Neural progenitor cell (in vitro differentiated cells): ENCODE data around the gene TRAPPC2. TPM values are rescaled to one million over a fixed set of nuclear protein-coding genes. Genes with fewer than 3 reads are reported as not detected.

Experiments
- DNase-seq: peaks from one replicate; pipeline ENCODE4 v3.0.0-alpha.2; 2016; ENCODE audit warnings: low spot score
- H2AFZ ChIP-seq: fragments of 200-600 bp; sonication (generic); replicated peaks from 2 replicates; pipeline ENCODE4 v1.6.1; 2016; ENCODE audit warnings: antibody characterized with exemption
- H3F3A ChIP-seq: fragments of 200-600 bp; sonication (generic); 2 replicates; pipeline ENCODE4 v1.6.1; 2016; ENCODE audit warnings: antibody characterized with exemption, low read depth
- H3K27ac ChIP-seq: fragments of 200-600 bp; sonication (generic); 2 replicates; pipeline ENCODE4 v1.5.1; 2016; ENCODE audit warnings: mild to moderate bottlenecking
- H3K27me3 ChIP-seq: fragments of 200-600 bp; sonication (generic); 2 replicates; pipeline ENCODE4 v1.6.1; 2016; ENCODE audit warnings: mild to moderate bottlenecking, moderate library complexity
- H3K36me3 ChIP-seq: fragments of 200-600 bp; sonication (generic); 2 replicates; pipeline ENCODE4 v1.5.1; 2016
- H3K4me1 ChIP-seq: fragments of 200-600 bp; sonication (generic); 2 replicates; pipeline ENCODE4 v1.6.1; 2016; ENCODE audit warnings: mixed run types
- H3K4me2 ChIP-seq: fragments of 200-600 bp; sonication (generic); 2 replicates; pipeline ENCODE4 v1.6.1; 2016
- H3K4me3 ChIP-seq: fragments of 200-600 bp; sonication (generic); 2 replicates; pipeline ENCODE4 v1.5.1; 2016
- H3K79me2 ChIP-seq: fragments of 200-600 bp; sonication (generic); 2 replicates; pipeline ENCODE4 v1.6.1; 2016; ENCODE audit warnings: low read depth
- H3K9ac ChIP-seq: fragments of 200-600 bp; sonication (generic); 2 replicates; pipeline ENCODE4 v1.6.1; 2016
- H3K9me3 ChIP-seq: fragments of 200-600 bp; sonication (generic); 2 replicates; pipeline ENCODE4 v1.5.1; 2016; ENCODE audit warnings: low read depth
- H4K20me1 ChIP-seq: fragments of 200-600 bp; sonication (generic); 2 replicates; pipeline ENCODE4 v1.6.1; 2016; ENCODE audit warnings: low read depth
- H3K27ac Mint-ChIP-seq: 3 replicates; pipeline ENCODE4 v1.8.0; 2021; ENCODE audit warnings: mixed read lengths
- H3K27me3 Mint-ChIP-seq: 2 replicates; pipeline ENCODE4 v1.8.0; 2022; ENCODE audit warnings: low read depth, mild to moderate bottlenecking, inconsistent platforms, moderate library complexity, mixed read lengths; ENCODE audit not compliant: insufficient read depth
- H3K36me3 Mint-ChIP-seq: 3 replicates; pipeline ENCODE4 v1.8.0; 2021; ENCODE audit warnings: mixed read lengths
- H3K4me1 Mint-ChIP-seq: 3 replicates; pipeline ENCODE4 v1.8.0; 2021; ENCODE audit warnings: mixed read lengths
- H3K4me3 Mint-ChIP-seq: 3 replicates; pipeline ENCODE4 v1.8.0; 2021; ENCODE audit warnings: mild to moderate bottlenecking, moderate library complexity, mixed read lengths
- H3K9me3 Mint-ChIP-seq: 3 replicates; pipeline ENCODE4 v1.8.0; 2020; ENCODE audit warnings: mixed read lengths
- CTCF ChIP-seq: fragments of 200-600 bp; sonication (generic); IDR thresholded peaks from 2 replicates; pipeline ENCODE4 v1.5.1; 2017; ENCODE audit warnings: antibody characterized with exemption, mild to moderate bottlenecking
- EZH2 ChIP-seq: fragments of 200-600 bp; sonication (generic); IDR thresholded peaks from 2 replicates; pipeline ENCODE4 v1.6.1; 2017; ENCODE audit warnings: antibody characterized with exemption, mild to moderate bottlenecking, moderate library complexity
- EZH2phosphoT487 ChIP-seq: fragments of 200-600 bp; sonication (generic); IDR thresholded peaks from 2 replicates; pipeline ENCODE4 v1.6.1; 2017; ENCODE audit warnings: antibody characterized with exemption
- total RNA-seq: library from RNA; depleted of rRNA; stranded (reverse); fragments of >200 nt; gene quantifications from 2 replicates; pipeline ENCODE4 v1.2.3, GENCODE V29; 2015; ENCODE audit warnings: low replicate concordance

Gene TRAPPC2
- total RNA-seq, 1 donor from 2014 or later, result 31.6 TPM

GRCh38 chrX:13687203-13687602, 47.2 kb downstream of the TRAPPC2 start:
- Histone ChIP-seq H3K9ac (no peak overlapping the region), H3K4me3 (no peak overlapping the region), H2AFZ (no peak overlapping the region), H3K36me3 (no peaks in the 10 kb centered on the region), H3K27ac (no peak overlapping the region), H3K4me2 (no peak overlapping the region), H3K27me3 (peaks cover 19% of the 10 kb centered on the region), H3K4me1 (peaks cover 4% of the 10 kb centered on the region), H4K20me1 (peaks cover 12% of the 10 kb centered on the region), H3F3A (no peaks in the 10 kb centered on the region), H3K9me3 (no peaks in the 10 kb centered on the region), H3K79me2 (peaks cover 32% of the 10 kb centered on the region)
- TF ChIP-seq EZH2 (no peak), CTCF (no peak), EZH2phosphoT487 (no peak)
- DNase-seq, result no peak
- Mint-ChIP-seq H3K4me3 (no peak overlapping the region), H3K4me1 (peaks cover 9% of the 10 kb centered on the region), H3K9me3 (no peaks in the 10 kb centered on the region), H3K27ac (no peak overlapping the region), H3K36me3 (peaks cover 1% of the 10 kb centered on the region), H3K27me3 (no peaks in the 10 kb centered on the region)

- Histone ChIP-seq H3K4me3 (no peak overlapping the region), H2AFZ (no peak overlapping the region), H3K9ac (no peak overlapping the region), H3K79me2 (peaks cover 12% of the 10 kb centered on the region), H3K27me3 (peaks cover 19% of the 10 kb centered on the region), H3K27ac (no peak overlapping the region), H3K4me1 (no peaks in the 10 kb centered on the region), H4K20me1 (peaks cover 2% of the 10 kb centered on the region), H3K36me3 (no peaks in the 10 kb centered on the region), H3K4me2 (no peak overlapping the region), H3K9me3 (no peaks in the 10 kb centered on the region), H3F3A (no peaks in the 10 kb centered on the region)
- no peak for TF ChIP-seq EZH2phosphoT487
- TF ChIP-seq EZH2, result no peak
- no peak for TF ChIP-seq CTCF
- no peaks in the 10 kb centered on the region for H3K27me3 Mint-ChIP-seq
- H3K9me3 Mint-ChIP-seq, result no peaks in the 10 kb centered on the region
- no peak overlapping the region for H3K4me3 Mint-ChIP-seq
- H3K27ac Mint-ChIP-seq, result no peak overlapping the region
- DNase-seq, result no peak
- no peaks in the 10 kb centered on the region for H3K36me3 Mint-ChIP-seq
- peaks cover 1% of the 10 kb centered on the region for H3K4me1 Mint-ChIP-seq
Observed at GRCh38 chrX:13685126-13685763, 49.2 kb downstream of the TRAPPC2 start.

- Histone ChIP-seq H3K27me3 (peaks cover 19% of the 10 kb centered on the region), H3K4me1 (no peaks in the 10 kb centered on the region), H3K4me2 (no peak overlapping the region), H2AFZ (no peak overlapping the region), H3K9me3 (no peaks in the 10 kb centered on the region), H3K79me2 (peaks cover 3% of the 10 kb centered on the region), H3K4me3 (no peak overlapping the region), H3K9ac (no peak overlapping the region), H4K20me1 (no peaks in the 10 kb centered on the region), H3K27ac (no peak overlapping the region), H3K36me3 (no peaks in the 10 kb centered on the region), H3F3A (no peaks in the 10 kb centered on the region)
- no peaks in the 10 kb centered on the region for H3K36me3 Mint-ChIP-seq
- no peak overlapping the region for H3K27ac Mint-ChIP-seq
- no peaks in the 10 kb centered on the region for H3K4me1 Mint-ChIP-seq
- peaks cover 1% of the 10 kb centered on the region for H3K9me3 Mint-ChIP-seq
- H3K27me3 Mint-ChIP-seq, result no peaks in the 10 kb centered on the region
- TF ChIP-seq CTCF (no peak), EZH2 (no peak), EZH2phosphoT487 (no peak)
- no peak overlapping the region for H3K4me3 Mint-ChIP-seq
- no peak for DNase-seq
Observed at GRCh38 chrX:13684361-13684760, 50.1 kb downstream of the TRAPPC2 start.
